ENCODE measurements around the gene FOXP2.

DNA sequence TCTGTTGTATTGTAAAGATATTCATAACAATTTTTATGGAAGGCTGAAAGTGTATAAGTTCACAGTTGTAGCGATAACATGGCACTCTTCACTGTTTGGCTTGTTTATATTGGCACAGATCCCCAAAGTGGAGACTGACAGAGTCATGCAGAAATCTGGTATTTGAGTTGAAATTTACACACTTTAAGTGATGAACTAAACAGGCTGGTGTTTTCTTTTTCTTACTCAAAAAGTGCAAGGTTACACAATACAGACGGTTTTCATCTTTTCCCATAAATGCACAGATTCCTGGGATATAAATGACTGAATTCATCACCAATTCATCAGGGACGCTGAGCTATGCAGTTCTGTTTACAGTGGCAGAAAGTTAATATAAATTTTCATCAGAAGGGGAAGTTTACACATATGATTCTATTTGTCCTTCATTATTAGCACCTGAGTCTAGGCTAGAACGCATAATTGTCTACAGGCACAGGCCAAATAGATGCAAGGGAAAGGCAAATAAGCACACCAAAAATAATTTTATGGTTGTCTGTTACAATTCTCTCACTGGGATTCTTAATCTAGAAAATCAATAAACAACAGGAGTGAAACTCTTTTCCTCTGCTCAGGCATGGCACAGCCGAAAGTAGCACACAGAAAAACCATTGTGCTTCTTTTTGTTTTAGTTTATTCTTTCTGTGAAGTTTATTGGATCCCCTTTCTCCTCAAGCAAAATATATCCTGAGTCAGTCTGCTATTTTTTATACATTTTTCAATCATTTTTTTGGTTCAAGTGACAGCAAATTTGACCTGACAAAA lies 88.0 kb downstream of the FOXP2 start:
- TF ChIP-seq, protein P1, sequence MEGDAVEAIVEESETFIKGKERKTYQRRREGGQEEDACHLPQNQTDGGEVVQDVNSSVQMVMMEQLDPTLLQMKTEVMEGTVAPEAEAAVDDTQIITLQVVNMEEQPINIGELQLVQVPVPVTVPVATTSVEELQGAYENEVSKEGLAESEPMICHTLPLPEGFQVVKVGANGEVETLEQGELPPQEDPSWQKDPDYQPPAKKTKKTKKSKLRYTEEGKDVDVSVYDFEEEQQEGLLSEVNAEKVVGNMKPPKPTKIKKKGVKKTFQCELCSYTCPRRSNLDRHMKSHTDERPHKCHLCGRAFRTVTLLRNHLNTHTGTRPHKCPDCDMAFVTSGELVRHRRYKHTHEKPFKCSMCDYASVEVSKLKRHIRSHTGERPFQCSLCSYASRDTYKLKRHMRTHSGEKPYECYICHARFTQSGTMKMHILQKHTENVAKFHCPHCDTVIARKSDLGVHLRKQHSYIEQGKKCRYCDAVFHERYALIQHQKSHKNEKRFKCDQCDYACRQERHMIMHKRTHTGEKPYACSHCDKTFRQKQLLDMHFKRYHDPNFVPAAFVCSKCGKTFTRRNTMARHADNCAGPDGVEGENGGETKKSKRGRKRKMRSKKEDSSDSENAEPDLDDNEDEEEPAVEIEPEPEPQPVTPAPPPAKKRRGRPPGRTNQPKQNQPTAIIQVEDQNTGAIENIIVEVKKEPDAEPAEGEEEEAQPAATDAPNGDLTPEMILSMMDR (conservative IDR thresholded peaks at IDR 0.05; ENCODE audit: low read depth, low read length): no peak
- TF ChIP-seq, protein P2, sequence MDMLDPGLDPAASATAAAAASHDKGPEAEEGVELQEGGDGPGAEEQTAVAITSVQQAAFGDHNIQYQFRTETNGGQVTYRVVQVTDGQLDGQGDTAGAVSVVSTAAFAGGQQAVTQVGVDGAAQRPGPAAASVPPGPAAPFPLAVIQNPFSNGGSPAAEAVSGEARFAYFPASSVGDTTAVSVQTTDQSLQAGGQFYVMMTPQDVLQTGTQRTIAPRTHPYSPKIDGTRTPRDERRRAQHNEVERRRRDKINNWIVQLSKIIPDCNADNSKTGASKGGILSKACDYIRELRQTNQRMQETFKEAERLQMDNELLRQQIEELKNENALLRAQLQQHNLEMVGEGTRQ (IDR thresholded peaks at IDR 0.05; ENCODE audit: low read depth, low read length): no peak
- TF ChIP-seq RAD21 (IDR thresholded peaks at IDR 0.05; ENCODE audit: low read length): no peak
- TF ChIP-seq, protein P3, sequence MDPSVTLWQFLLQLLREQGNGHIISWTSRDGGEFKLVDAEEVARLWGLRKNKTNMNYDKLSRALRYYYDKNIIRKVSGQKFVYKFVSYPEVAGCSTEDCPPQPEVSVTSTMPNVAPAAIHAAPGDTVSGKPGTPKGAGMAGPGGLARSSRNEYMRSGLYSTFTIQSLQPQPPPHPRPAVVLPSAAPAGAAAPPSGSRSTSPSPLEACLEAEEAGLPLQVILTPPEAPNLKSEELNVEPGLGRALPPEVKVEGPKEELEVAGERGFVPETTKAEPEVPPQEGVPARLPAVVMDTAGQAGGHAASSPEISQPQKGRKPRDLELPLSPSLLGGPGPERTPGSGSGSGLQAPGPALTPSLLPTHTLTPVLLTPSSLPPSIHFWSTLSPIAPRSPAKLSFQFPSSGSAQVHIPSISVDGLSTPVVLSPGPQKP (IDR thresholded peaks at IDR 0.05; ENCODE audit: borderline replicate concordance, low read depth, low read length): no peak
- TF ChIP-seq MAFK (IDR thresholded peaks at IDR 0.05; ENCODE audit: low read depth, low read length): no peak
- peak; percentile 12; the same call in 1 of the 2 replicates for TF ChIP-seq CEBPB (IDR thresholded peaks at IDR 0.05; ENCODE audit: low read depth, low read length)
- TF ChIP-seq BHLHE40 (IDR thresholded peaks at IDR 0.05; ENCODE audit: low read depth, low read length): no peak
- TF ChIP-seq POLR2A (IDR thresholded peaks at IDR 0.05; ENCODE audit: low read depth, low read length): no peak

Measured in IMR-90 (cell line).